BLaER1 treated with 17β-estradiol and CSF1 and Interleukin-3, amounts not matched to agents 10 nM and 100 nM (cell line): ENCODE results near the gene NAMPT.

ENCODE experiments used
- H3K27ac ChIP-seq, 11 experiments: shearing (Covaris generic); formaldehyde crosslinking; 2 replicates each; pipeline ENCODE4 v1.8.1; 2022
- H3K27me3 ChIP-seq, 11 experiments: shearing (Covaris generic); formaldehyde crosslinking; 2 replicates each; pipeline ENCODE4 v1.8.1; 2022
- H3K36me3 ChIP-seq, 11 experiments: shearing (Covaris generic); formaldehyde crosslinking; 2 replicates each; pipeline ENCODE4 v1.8.1; 2022
- H3K4me1 ChIP-seq, 10 experiments: shearing (Covaris generic); formaldehyde crosslinking; 2 replicates each; pipeline ENCODE4 v1.8.1; 2022
- H3K4me2 ChIP-seq, 11 experiments: shearing (Covaris generic); formaldehyde crosslinking; 2 replicates each; pipeline ENCODE4 v1.8.1; 2022
- H3K4me3 ChIP-seq, 10 experiments: shearing (Covaris generic); formaldehyde crosslinking; 2 replicates each; pipeline ENCODE4 v1.8.1; 2022
- H3K9ac ChIP-seq, 11 experiments: shearing (Covaris generic); formaldehyde crosslinking; 2 replicates each; pipeline ENCODE4 v1.8.1; 2022
- H3K9me3 ChIP-seq, 11 experiments: shearing (Covaris generic); formaldehyde crosslinking; replicated peaks in 1 of 11; 2 replicates each; pipeline ENCODE4 v1.8.1; 2022
- H4K20me1 ChIP-seq, 11 experiments: shearing (Covaris generic); formaldehyde crosslinking; 2 replicates each; pipeline ENCODE4 v1.8.1; 2022
- Cebpa-rat ChIP-seq, 11 experiments: shearing (Covaris generic); IDR thresholded peaks; 2 replicates each; pipeline ENCODE4 v1.8.1; 2022

The NAMPT gene

DNA sequence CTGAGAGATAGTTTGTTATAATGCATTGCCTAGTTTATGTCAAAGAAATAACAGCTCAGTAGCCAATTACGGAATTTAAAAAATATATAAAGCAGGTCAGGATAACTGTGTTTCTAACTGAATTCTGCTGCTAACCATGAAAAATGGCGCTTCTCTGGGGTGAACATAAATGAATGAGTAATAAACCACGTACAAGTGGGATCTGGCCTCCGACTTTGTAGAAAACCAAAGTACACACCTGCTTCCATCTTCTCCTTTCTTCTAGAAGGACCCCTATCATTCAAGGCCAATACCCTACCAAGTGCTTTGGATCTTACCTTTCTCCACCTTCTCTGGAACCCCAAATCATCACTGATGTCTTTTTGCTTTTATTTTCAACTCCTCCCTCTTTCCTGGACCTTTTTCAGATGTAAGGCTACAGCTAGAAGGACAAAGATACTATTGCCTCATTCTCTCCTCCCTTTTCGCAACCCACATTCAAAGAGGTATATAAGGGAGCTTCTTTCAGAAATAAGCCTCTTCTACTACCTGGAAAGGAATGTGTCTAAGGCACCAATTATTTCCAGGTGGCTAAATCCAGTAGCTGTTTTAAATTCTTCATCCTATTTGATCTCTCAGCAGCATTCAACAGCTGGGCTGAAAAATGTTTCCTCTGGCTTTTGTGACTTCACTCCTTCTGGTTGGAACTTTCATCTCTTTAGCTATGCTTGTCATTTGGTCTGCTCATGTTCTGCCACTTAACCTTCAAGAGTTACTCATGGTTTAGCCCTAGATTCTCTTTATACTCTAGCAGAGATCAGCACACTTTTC lies 37.7 kb downstream of the NAMPT start:
- H3K9ac ChIP-seq: no peak overlapping the region
- H3K27me3 ChIP-seq: no peaks in the 10 kb centered on the region
- H3K27ac ChIP-seq: 0 out of 22 replicates have a peak overlapping the region, but pooled peaks of 1 of the 11 experiments have one; percentile 1
- H3K4me1 ChIP-seq: no peaks in the 10 kb centered on the region
- no peak for TF ChIP-seq Cebpa-rat (IDR thresholded peaks at IDR 0.05)
- H3K4me3 ChIP-seq: no peak overlapping the region
- no peak overlapping the region for H3K4me2 ChIP-seq
- peaks cover 26 to 47% (median 40%) of the 10 kb centered on the region in 11 experiments for H3K36me3 ChIP-seq
- H3K9me3 ChIP-seq: peaks cover 13 to 70% (median 15%) of the 10 kb centered on the region in 11 experiments
- H4K20me1 ChIP-seq: peaks cover 0 to 38% (median 0%) of the 10 kb centered on the region in 11 experiments; a peak in 4 of 22 replicates

DNA sequence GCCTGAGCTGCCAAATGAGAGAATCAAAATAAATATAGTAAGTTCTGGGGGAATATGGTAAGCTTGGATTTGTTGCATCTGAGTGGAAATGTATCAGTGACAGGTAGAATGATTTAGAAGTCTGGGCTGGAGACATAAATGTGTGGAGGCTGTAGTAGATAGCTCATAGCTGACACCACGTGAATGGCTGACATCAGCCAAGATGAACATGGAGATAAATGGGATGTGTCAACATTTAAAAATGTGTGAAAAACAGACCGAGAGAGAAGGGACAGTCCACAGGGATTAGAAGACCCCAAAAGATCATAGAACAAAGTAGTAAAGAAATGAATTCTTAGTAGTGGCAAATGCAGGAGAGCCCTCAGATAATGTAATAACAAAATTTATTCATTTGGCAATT lies 40.9 kb downstream of the NAMPT start:
- TF ChIP-seq Cebpa-rat (IDR thresholded peaks at IDR 0.05): no peak
- Histone ChIP-seq H3K4me2 (no peak overlapping the region), H3K36me3 (peaks cover 4 to 24% (median 19%) of the 10 kb centered on the region in 11 experiments; a peak in 20 of 22 replicates), H3K4me1 (no peaks in the 10 kb centered on the region), H4K20me1 (peaks cover 0 to 16% (median 0%) of the 10 kb centered on the region in 11 experiments; a peak in 2 of 22 replicates), H3K4me3 (no peak overlapping the region), H3K9me3 (peaks cover 13 to 74% (median 14%) of the 10 kb centered on the region in 11 experiments), H3K9ac (no peak overlapping the region), H3K27me3 (no peaks in the 10 kb centered on the region), H3K27ac (no peak overlapping the region)

DNA sequence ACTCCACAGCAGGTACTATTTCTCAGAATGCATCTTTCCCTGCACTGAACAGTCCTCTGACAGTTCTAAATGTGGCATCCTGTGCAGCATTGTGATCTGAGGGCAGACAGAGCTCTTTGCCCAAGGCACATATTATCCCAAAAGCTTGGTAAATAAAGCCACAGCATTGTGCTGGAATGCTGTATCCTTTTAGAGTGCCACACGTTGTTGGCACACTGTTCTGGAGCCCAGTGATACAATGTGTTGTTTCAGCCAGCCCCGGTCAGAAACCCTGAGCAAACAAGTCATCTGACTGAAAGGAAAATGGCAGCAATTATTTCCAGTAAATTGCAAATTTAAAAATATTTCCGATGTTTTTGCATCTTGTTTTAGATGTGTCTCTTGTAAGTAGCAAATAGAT lies 45.4 kb downstream of the NAMPT start:
- TF ChIP-seq Cebpa-rat (IDR thresholded peaks at IDR 0.05): no peak
- H4K20me1 ChIP-seq: no peaks in the 10 kb centered on the region
- peaks cover 0 to 26% (median 0%) of the 10 kb centered on the region in 10 experiments; a peak in 6 of 20 replicates for H3K4me1 ChIP-seq
- H3K9me3 ChIP-seq: peaks cover 0 to 51% (median 0%) of the 10 kb centered on the region in 11 experiments; a peak in 3 of 22 replicates
- no peak overlapping the region for H3K27ac ChIP-seq
- H3K4me2 ChIP-seq: no peak overlapping the region
- no peak overlapping the region for H3K4me3 ChIP-seq
- H3K36me3 ChIP-seq: no peaks in the 10 kb centered on the region
- no peak overlapping the region for H3K9ac ChIP-seq
- H3K27me3 ChIP-seq: no peaks in the 10 kb centered on the region

DNA sequence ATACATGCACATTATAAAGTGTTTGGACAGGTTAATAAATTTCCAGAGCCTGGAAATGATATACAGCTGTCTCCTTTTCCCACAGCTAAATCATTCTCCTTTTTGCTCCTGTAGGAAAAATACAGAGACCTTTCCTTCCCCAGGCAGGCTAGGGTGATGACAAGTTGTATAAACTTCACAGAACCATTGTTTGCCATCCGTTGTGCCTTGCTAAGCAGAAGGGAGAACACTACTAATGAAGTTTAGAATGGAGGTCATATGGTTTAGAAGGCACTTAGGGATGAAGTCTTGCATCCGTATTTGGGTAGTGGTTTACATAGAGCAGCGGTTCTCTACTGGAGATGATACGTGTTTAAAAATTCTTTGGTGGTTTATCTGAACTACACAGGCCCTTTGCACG lies 46.0 kb downstream of the NAMPT start:
- peaks cover 0 to 45% (median 0%) of the 10 kb centered on the region in 11 experiments; a peak in 3 of 22 replicates for H3K9me3 ChIP-seq
- H3K27me3 ChIP-seq: no peaks in the 10 kb centered on the region
- no peaks in the 10 kb centered on the region for H3K36me3 ChIP-seq
- H3K4me1 ChIP-seq: peaks cover 0 to 30% (median 0%) of the 10 kb centered on the region in 10 experiments; a peak in 6 of 20 replicates
- no peak overlapping the region for H3K4me3 ChIP-seq
- TF ChIP-seq Cebpa-rat (IDR thresholded peaks at IDR 0.05): no peak
- no peak overlapping the region for H3K9ac ChIP-seq
- H4K20me1 ChIP-seq: no peaks in the 10 kb centered on the region
- H3K4me2 ChIP-seq: no peak overlapping the region
- no peak overlapping the region for H3K27ac ChIP-seq

DNA sequence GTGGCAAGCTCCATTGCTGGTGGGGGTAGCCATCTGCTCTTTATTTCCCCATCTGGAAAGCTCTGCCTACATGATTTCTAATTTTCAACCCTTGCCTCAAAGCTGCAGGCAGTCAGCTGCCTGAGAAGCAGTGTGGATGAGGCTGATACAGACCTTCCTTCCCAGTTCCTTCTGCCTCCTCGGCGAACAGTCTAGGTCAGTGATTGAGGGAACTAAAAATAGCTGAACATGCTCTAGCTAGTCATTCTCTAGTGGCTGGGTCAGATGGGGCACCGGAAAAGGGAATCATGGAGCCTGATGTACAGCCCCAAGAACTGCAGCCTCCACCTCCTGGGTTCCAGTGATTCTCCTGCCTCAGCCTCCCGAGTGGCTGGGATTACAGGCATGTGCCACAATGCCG lies 48.7 kb downstream of the NAMPT start:
- no peaks in the 10 kb centered on the region for H4K20me1 ChIP-seq
- H3K9ac ChIP-seq: no peak overlapping the region
- no peak overlapping the region for H3K27ac ChIP-seq
- peaks cover 0 to 30% (median 0%) of the 10 kb centered on the region in 10 experiments; a peak in 6 of 20 replicates for H3K4me1 ChIP-seq
- H3K27me3 ChIP-seq: no peaks in the 10 kb centered on the region
- no peaks in the 10 kb centered on the region for H3K36me3 ChIP-seq
- peaks cover 0 to 18% (median 0%) of the 10 kb centered on the region in 11 experiments; a peak in 2 of 22 replicates for H3K9me3 ChIP-seq
- TF ChIP-seq Cebpa-rat (IDR thresholded peaks at IDR 0.05): no peak
- H3K4me3 ChIP-seq: no peak overlapping the region
- H3K4me2 ChIP-seq: peak overlapping the region in 3 of 11 experiments; percentile 55 to 83 (median 72); a peak in 6 of 22 replicates

DNA sequence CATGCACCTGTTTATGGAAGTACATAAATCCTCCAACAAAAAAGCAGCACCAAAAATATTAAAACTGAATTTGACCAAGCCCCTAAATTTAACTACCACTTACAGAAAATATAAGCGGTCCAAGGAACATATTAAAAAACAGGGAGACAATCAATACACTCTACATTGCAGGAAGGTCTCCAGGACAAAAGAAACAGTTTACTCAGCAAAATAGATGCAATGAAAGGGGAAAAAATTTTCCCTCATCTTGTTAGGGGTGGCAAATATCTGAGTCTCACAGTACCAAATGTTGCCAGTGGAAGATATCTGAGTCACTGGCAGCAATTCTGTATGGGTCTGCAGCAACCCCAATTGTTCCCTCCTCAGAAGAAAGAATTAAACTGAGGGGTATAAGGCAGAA lies 50.4 kb downstream of the NAMPT start:
- TF ChIP-seq Cebpa-rat (IDR thresholded peaks at IDR 0.05): no peak
- H3K36me3 ChIP-seq: no peaks in the 10 kb centered on the region
- 0 out of 22 replicates have a peak, but pooled peaks cover 0 to 6% (median 0%) of the 10 kb centered on the region in 11 experiments for H3K9me3 ChIP-seq
- H3K4me2 ChIP-seq: peak overlapping the region in 2 of 11 experiments; percentile 62 to 72; a peak in 4 of 22 replicates
- H3K27ac ChIP-seq: no peak overlapping the region
- no peaks in the 10 kb centered on the region for H4K20me1 ChIP-seq
- peaks cover 0 to 30% (median 0%) of the 10 kb centered on the region in 10 experiments; a peak in 6 of 20 replicates for H3K4me1 ChIP-seq
- no peak overlapping the region for H3K4me3 ChIP-seq
- H3K27me3 ChIP-seq: no peaks in the 10 kb centered on the region
- no peak overlapping the region for H3K9ac ChIP-seq

DNA sequence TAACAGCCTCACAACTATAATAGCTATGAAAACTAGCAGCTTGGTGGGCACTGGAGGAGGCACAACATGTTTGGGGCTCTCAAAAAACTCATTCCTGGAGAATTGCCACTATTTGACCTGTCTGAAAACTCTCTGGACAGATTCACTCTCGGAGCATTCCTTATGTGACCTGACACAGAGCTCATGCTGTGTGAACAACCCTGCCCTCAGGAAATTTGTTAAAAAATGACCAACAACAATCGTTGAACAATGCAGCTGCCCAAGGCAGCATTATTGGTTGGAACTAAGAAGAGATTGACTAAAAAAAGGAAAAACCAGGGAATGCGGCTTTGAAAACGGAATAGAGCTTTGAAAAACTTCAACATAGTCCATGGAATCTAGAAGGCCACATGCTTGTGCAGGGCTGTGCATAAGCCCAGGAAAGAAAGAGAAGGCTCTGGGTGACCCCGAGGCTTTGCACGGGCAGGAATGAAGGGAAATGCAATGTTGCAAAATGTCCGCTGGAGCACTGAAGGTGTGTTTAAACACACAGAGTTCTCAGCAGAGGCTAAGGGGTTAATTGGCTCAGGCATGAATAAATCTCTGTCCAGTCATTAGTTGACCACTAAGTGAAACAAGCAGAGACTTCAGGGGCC lies 52.8 kb downstream of the NAMPT start:
- TF ChIP-seq Cebpa-rat (IDR thresholded peaks at IDR 0.05): no peak
- Histone ChIP-seq H3K9ac (no peak overlapping the region), H3K4me1 (peaks cover 0 to 29% (median 0%) of the 10 kb centered on the region in 10 experiments; a peak in 6 of 20 replicates), H3K27ac (no peak overlapping the region), H3K4me2 (no peak overlapping the region), H3K9me3 (0 out of 22 replicates have a peak, but pooled peaks cover 0 to 3% (median 0%) of the 10 kb centered on the region in 11 experiments), H4K20me1 (no peaks in the 10 kb centered on the region), H3K27me3 (no peaks in the 10 kb centered on the region), H3K36me3 (no peaks in the 10 kb centered on the region), H3K4me3 (no peak overlapping the region)

DNA sequence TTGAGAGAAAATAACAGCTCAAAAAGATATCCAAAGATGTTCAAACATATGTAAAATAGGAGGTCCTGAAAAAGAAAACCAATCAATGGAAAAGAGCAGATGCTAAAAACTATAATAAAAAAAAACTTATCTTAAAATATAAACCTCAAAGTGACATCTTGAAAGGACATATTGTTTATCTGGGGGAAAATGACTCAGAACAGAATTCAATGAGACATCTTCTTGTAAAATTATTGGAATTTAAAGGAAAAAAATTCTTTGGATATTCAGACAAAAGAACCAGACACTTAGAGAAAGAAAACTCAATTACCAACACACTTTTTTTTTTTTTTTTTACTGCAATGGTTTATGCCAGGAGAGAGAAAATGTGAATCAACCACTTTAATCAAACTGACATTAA lies 58.9 kb downstream of the NAMPT start:
- no peak overlapping the region for H3K4me3 ChIP-seq
- no peak overlapping the region for H3K4me2 ChIP-seq
- H3K27ac ChIP-seq: no peak overlapping the region
- H3K27me3 ChIP-seq: no peaks in the 10 kb centered on the region
- no peak overlapping the region for H3K9ac ChIP-seq
- H4K20me1 ChIP-seq: no peaks in the 10 kb centered on the region
- TF ChIP-seq Cebpa-rat (IDR thresholded peaks at IDR 0.05): no peak
- no peaks in the 10 kb centered on the region for H3K4me1 ChIP-seq
- 0 out of 22 replicates have a peak, but pooled peaks cover 0 to 3% (median 0%) of the 10 kb centered on the region in 11 experiments for H3K9me3 ChIP-seq
- H3K36me3 ChIP-seq: no peaks in the 10 kb centered on the region

DNA sequence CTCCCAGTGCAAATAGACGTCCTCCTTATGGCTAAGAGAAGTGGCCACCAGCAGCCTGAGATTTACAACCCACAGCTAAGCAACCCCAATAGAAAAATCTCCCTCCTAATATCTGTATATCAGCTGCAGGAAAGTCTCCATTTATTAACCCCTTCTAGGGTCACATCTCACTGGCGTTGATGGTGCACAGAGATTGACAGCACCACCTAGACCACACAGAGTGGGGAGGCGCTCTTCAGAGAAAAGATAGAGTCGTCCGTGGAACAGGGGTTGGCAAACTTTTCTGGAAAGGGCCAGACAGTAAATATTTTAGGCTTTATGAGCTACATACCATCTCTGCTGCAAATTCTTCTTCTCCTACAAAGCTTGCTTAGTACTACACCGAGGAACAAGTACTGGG lies 60.0 kb downstream of the NAMPT start:
- Histone ChIP-seq H3K27ac (no peak overlapping the region), H3K4me3 (no peak overlapping the region), H4K20me1 (no peaks in the 10 kb centered on the region), H3K27me3 (no peaks in the 10 kb centered on the region), H3K4me1 (no peaks in the 10 kb centered on the region), H3K9me3 (0 out of 22 replicates have a peak, but pooled peaks cover 0 to 3% (median 0%) of the 10 kb centered on the region in 11 experiments), H3K36me3 (no peaks in the 10 kb centered on the region), H3K4me2 (no peak overlapping the region), H3K9ac (no peak overlapping the region)
- no peak for TF ChIP-seq Cebpa-rat (IDR thresholded peaks at IDR 0.05)
